Measurements from ENCODE around the gene DPEP1.

DNA sequence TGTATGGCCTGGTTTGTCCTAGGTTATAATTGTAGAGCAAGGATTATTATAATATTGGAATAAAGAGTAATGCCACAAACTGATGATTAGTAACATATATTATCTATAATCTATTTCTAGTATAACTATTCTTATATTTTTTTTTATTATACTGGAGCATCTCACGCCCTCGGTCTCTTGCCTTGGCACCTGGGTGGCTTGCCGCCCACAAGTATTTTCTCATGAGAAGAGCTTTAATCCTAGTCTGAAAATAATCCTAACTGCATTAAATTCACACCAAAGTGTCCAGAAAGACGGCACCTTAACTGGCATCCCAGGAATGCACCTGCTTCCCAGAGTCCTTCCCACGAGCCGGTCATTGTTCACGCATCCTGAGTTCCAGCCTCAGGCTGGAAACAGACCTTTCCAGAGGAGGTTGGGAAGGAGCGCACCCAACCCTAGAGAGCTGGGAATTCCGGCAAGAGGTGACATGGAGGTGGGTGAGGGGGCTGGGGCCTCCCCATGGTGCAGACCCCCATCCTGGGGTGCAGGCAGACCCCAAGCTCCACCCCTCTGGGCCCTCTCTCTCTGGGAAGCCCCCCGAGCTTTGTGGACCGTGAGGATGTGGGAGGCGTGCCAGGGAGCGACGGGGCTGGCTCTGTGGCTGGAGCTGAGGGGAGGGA, 28.1 kb downstream of the DPEP1 start:
- TF ChIP-seq CTCF (IDR thresholded peaks at IDR 0.05; ENCODE audit: low read depth, low read length, poor library complexity, severe bottlenecking) (no peak), EZH2phosphoT487 (IDR thresholded peaks at IDR 0.05; ENCODE audit: borderline replicate concordance, low read length) (no peak)

Measured in DOHH2 (cell line).